ENCODE measurements around the gene MATN1. TPM values are rescaled to one million over a fixed set of nuclear protein-coding genes. Genes with fewer than 3 reads are reported as not detected.

The MATN1 gene
- total RNA-seq, 1 donor from 2014 or later: 0.70 TPM

DNA sequence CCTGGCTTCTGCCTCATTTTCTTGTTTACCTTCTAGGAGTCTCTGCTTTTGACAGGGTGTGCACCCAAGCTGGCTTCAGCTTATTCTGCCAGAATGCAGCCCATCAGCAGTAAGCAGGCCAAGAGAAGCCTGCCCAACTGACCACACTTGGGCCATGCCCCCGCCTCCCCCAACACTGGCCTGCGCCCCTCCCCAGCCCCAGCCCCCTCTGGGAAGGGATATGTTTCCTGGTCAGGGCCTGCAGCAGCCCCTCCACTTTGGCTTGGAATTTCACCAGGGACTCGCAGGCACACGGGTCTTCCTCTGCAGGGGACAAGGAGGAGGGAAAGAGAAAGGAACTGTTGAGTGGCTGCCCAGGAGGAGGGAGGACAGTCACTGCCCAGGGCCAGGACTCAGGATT is 9.4 kb downstream of the MATN1 start:
- Mint-ChIP-seq H3K27ac (no peak overlapping the region), H3K27me3 (ENCODE audit: insufficient read depth) (peaks cover 7% of the 10 kb centered on the region), H3K4me1 (ENCODE audit: low read depth) (peaks cover 15% of the 10 kb centered on the region), H3K4me3 (no peak overlapping the region), H3K9me3 (peaks cover 11% of the 10 kb centered on the region), H3K36me3 (ENCODE audit: low read depth) (no peaks in the 10 kb centered on the region)
- no peak for DNase-seq (ENCODE audit: low spot score)
- intact Hi-C loops (cut with micrococcal nuclease): loop anchor here (10.0 kb wide), 1 partner anchor 1009 kb away; no protein-coding TSS in a partner anchor

DNA sequence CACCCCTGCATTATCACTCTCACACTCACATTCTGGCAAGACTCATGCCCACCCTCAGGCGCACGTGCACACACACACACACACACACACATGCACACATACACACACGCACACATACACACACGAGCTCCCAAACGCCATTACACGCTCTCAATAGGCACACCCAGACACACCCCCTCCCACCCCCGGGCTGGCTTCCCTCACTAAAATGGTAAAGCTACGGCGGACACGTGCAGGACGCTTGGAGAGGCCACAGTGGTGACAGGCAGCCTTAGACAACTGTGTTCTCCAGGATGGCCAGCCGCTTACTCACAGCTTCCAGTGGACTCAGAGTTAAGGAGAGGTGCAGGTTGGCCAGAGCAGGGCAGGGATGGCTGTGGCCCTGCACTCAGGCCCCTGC is 10.1 kb downstream of the MATN1 start:
- Mint-ChIP-seq H3K27me3 (ENCODE audit: insufficient read depth) (peaks cover 6% of the 10 kb centered on the region), H3K36me3 (ENCODE audit: low read depth) (no peaks in the 10 kb centered on the region), H3K4me3 (no peak overlapping the region), H3K4me1 (ENCODE audit: low read depth) (peaks cover 15% of the 10 kb centered on the region), H3K9me3 (peaks cover 11% of the 10 kb centered on the region), H3K27ac (no peak overlapping the region)
- no peak for DNase-seq (ENCODE audit: low spot score)
- intact Hi-C loops (cut with micrococcal nuclease): loop anchor here (10.0 kb wide), 1 partner anchor 1009 kb away; no protein-coding TSS in a partner anchor

DNA sequence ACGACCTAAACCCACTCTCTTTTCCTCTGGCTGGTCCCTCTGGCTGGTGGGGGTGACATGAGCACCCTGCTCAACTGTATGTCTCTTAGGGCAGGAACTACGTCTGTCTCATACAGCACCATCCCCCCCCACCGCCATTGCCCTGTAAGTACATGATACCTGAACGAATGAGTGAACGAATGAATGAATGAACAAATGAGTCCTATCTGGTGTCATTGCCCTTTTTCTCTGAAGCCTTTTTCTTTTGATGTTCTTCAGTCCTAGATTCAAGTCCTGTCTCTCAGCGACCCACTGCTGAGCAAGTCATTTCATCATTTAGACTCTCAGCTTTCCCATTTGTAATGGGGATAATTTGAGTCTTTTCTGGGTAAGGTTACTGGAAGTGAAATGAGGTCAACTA is 10.8 kb downstream of the MATN1 start:
- H3K4me1 Mint-ChIP-seq (ENCODE audit: low read depth): peaks cover 10% of the 10 kb centered on the region
- peaks cover 11% of the 10 kb centered on the region for H3K9me3 Mint-ChIP-seq
- peaks cover 8% of the 10 kb centered on the region for H3K27me3 Mint-ChIP-seq (ENCODE audit: insufficient read depth)
- intact Hi-C loops (cut with micrococcal nuclease): loop anchor here (10.0 kb wide), 1 partner anchor 1008 kb away; no protein-coding TSS in a partner anchor
- no peak overlapping the region for H3K27ac Mint-ChIP-seq
- H3K36me3 Mint-ChIP-seq (ENCODE audit: low read depth): no peaks in the 10 kb centered on the region
- DNase-seq (ENCODE audit: low spot score): no peak
- H3K4me3 Mint-ChIP-seq: no peak overlapping the region

DNA sequence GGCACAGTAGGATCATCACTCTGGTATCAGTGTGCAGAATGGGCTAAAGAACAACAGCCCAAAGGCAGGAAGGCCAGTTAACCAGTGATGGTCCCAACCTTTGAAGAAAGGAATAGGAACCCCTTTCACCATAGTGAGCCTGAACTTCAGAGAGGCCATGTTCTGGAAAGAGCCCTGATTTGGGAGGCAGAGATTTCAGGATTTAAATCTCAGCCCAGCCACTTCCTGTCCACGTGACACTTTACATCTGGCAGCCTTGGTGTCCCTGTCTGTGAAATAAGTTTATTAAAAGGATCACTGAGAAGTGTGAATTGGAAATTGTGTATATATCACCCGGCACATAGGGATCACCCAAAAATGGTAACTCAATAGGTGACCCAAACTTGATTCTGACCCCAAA is 13.0 kb downstream of the MATN1 start:
- peaks cover 1% of the 10 kb centered on the region for H3K9me3 Mint-ChIP-seq
- intact Hi-C loops (cut with micrococcal nuclease): loop anchor here (10.0 kb wide), 1 partner anchor 1006 kb away; no protein-coding TSS in a partner anchor
- H3K4me3 Mint-ChIP-seq: no peak overlapping the region
- H3K4me1 Mint-ChIP-seq (ENCODE audit: low read depth): no peaks in the 10 kb centered on the region
- H3K36me3 Mint-ChIP-seq (ENCODE audit: low read depth): no peaks in the 10 kb centered on the region
- peaks cover 8% of the 10 kb centered on the region for H3K27me3 Mint-ChIP-seq (ENCODE audit: insufficient read depth)
- no peak overlapping the region for H3K27ac Mint-ChIP-seq
- no peak for DNase-seq (ENCODE audit: low spot score)

DNA sequence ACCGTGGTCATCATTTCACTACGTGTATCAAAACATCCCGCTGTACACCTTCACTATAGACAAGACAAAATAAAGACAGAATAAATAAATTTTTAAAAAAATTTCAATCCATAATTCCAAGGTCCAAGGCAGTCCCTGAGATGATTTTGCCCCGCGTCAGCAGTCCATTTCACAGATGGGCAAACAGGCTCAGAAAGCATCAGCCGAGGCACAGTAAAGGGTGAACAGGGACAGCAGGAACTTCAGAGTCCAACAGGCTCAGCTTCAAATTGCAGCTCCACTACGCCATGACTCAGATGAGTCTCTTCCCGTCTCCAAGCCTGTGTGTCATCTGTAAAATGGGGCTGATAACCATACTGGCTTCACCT is 15.0 kb downstream of the MATN1 start:
- H3K9me3 Mint-ChIP-seq: no peaks in the 10 kb centered on the region
- H3K27ac Mint-ChIP-seq: no peak overlapping the region
- H3K27me3 Mint-ChIP-seq (ENCODE audit: insufficient read depth): peaks cover 7% of the 10 kb centered on the region
- H3K36me3 Mint-ChIP-seq (ENCODE audit: low read depth): no peaks in the 10 kb centered on the region
- H3K4me1 Mint-ChIP-seq (ENCODE audit: low read depth): no peaks in the 10 kb centered on the region
- H3K4me3 Mint-ChIP-seq: no peak overlapping the region
- DNase-seq (ENCODE audit: low spot score): no peak
- intact Hi-C loops (cut with micrococcal nuclease): loop anchor here (1.0 kb wide), 1 partner anchor 1472 kb away; the partner anchor contains the start of gene PTPRU

DNA sequence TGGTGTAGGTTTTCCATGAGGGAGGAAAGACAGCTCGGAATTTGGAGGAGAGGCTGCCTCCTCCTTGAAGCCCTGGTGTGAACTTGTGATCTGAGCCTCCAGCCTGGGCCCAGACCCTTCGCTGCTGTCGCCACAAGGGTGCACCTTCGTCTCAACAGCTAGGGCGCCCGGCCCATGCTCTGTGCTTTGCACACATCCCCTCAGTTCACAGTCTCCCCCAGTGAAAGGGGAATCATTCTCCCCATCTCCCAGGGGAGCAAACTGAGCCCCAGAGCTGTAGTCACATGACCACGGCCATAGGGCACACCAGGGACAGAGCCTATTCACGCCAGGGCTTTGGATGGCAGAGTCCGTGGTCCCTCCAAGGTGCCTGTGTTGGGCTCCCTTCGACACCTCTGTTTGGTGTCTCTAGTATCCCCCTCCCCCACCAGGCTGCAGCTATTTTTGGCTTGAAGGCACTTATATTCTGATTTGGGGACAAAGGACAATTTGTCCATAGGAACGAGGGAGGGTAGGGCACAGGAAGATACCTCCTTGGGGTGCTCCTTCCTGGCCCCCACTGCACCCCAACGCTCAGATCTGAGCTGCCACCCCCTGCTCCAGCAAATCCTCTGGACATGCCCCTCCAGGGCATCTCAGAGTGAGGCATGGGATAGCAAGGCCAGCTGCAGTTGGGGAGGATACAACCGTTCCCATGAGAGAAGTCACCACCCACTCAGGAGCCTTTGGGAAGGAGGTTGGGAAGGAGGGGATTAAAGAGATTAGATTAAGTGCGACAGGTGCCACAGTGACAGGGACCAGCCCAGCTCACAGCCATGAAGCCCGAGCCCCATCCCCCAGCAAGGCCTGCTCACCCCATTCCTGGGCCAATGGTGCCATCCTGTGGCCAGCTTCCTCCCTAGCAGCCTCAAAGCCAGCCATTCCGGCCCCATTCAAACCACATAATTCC is 15.7 kb downstream of the MATN1 start:
- peak; percentile 32 for DNase-seq (ENCODE audit: low spot score)
- no peaks in the 10 kb centered on the region for H3K9me3 Mint-ChIP-seq
- H3K4me1 Mint-ChIP-seq (ENCODE audit: low read depth): no peaks in the 10 kb centered on the region
- no peaks in the 10 kb centered on the region for H3K36me3 Mint-ChIP-seq (ENCODE audit: low read depth)
- no peak overlapping the region for H3K27ac Mint-ChIP-seq
- intact Hi-C loops (cut with micrococcal nuclease): loop anchor here (1.0 kb wide), 1 partner anchor 1471 kb away; the partner anchor contains the start of gene PTPRU
- H3K27me3 Mint-ChIP-seq (ENCODE audit: insufficient read depth): peaks cover 7% of the 10 kb centered on the region
- no peak overlapping the region for H3K4me3 Mint-ChIP-seq

DNA sequence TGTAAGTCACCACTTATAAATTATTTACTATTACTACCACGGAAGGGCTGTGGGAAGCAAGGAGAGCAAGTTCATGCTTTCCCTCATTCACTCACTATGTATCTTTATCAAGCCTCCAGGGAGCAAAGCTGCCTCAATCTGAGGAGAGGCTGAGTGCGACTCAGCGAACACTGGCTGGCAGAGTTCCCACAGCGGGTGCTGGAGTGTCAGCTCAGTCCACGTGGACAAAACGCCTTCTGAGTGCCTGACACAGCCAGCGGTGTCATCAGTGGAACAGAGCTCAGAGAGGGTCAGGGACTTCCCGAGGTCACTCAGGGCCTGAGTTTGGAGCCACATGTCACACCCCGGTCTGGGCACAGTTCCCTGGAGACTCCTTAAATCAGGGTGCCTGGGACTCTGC is 16.9 kb downstream of the MATN1 start:
- no peak for DNase-seq (ENCODE audit: low spot score)
- Mint-ChIP-seq H3K4me3 (no peak overlapping the region), H3K4me1 (ENCODE audit: low read depth) (no peaks in the 10 kb centered on the region), H3K36me3 (ENCODE audit: low read depth) (no peaks in the 10 kb centered on the region), H3K27me3 (ENCODE audit: insufficient read depth) (peaks cover 7% of the 10 kb centered on the region), H3K27ac (no peak overlapping the region), H3K9me3 (no peaks in the 10 kb centered on the region)
- intact Hi-C loops (cut with micrococcal nuclease): no loop called here

DNA sequence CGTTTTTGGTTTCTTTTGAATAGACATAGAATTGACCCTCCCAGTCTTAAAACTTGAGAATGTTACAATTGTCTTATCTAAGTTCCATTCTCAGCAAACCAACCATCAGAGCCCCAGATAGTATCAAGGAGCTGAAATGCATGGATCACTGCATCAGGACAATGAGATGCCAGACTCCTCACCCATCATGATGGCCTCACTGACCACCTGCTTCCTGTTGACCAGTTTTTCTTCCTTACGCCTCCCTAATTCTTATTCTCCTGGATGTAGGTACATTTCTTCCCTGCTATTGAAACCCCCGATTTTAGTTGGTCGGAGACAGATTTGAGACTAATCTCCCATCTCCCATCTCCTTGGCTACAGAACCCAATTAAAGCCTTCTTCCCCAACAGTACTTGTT is 17.7 kb downstream of the MATN1 start:
- no peak for DNase-seq (ENCODE audit: low spot score)
- intact Hi-C loops (cut with micrococcal nuclease): no loop called here
- Mint-ChIP-seq H3K27ac (no peak overlapping the region), H3K4me3 (no peak overlapping the region), H3K36me3 (ENCODE audit: low read depth) (no peaks in the 10 kb centered on the region), H3K9me3 (no peaks in the 10 kb centered on the region), H3K4me1 (ENCODE audit: low read depth) (no peaks in the 10 kb centered on the region), H3K27me3 (ENCODE audit: insufficient read depth) (peaks cover 7% of the 10 kb centered on the region)

DNA sequence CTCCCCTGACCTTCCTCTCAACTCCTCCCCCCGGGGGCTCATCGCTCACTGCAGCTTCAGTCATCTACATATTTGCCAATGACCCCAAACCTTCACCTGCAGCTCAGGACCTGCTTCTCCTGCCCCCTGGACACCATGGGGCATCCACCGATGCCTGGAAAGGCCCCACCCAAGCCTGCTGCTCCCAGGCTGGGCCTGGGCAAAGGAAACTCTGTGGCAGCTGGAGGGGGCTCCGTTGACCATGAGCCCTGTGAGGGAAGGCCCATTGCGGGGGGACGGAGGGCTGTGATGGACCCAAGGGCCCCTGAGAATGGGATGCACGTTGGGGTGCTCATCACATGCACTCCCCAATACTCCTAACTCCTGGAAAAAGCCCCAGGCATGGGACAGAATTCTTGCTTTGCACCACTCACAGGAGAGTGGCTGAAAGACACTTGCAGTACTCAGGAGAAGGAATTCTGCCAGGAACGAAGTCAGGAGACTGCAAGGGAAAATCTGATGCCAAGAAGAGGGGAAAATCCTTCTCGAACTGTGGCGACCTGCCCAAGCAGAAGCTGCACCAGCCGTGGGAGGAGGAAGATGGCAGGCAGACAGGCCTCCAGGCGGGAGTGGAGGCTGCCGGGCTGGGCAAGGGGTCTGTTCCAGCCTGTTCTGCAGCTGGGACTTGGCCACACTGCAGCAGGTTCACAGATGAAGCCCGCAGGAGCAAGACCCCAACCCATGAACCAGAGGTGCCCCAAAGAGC is 18.4 kb downstream of the MATN1 start:
- Mint-ChIP-seq H3K4me3 (no peak overlapping the region), H3K36me3 (ENCODE audit: low read depth) (no peaks in the 10 kb centered on the region), H3K4me1 (ENCODE audit: low read depth) (no peaks in the 10 kb centered on the region), H3K27ac (no peak overlapping the region), H3K27me3 (ENCODE audit: insufficient read depth) (peaks cover 7% of the 10 kb centered on the region), H3K9me3 (no peaks in the 10 kb centered on the region)
- intact Hi-C loops (cut with micrococcal nuclease): no loop called here
- no peak for DNase-seq (ENCODE audit: low spot score)

DNA sequence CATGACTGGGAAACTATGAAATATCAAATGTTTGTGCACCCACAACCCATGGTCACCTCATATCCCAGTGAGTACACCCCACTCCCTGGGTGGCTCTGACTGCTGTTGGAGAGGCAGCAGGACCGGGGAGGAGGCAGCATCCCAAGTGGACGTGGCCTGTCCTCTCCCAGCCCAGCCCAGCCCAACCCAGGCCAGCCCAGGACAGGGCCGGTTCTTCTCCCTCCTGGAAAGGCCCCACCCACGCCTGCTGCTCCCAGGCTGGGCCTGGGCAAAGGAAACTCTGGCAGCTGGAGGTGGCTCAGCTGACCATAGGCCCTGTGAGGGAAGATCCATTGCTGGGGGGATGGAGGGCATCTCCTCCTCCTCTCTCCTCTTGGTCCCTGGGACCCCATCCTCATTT is 19.1 kb downstream of the MATN1 start:
- H3K4me1 Mint-ChIP-seq (ENCODE audit: low read depth): no peaks in the 10 kb centered on the region
- H3K36me3 Mint-ChIP-seq (ENCODE audit: low read depth): no peaks in the 10 kb centered on the region
- intact Hi-C loops (cut with micrococcal nuclease): no loop called here
- H3K9me3 Mint-ChIP-seq: no peaks in the 10 kb centered on the region
- H3K27me3 Mint-ChIP-seq (ENCODE audit: insufficient read depth): peaks cover 2% of the 10 kb centered on the region
- no peak overlapping the region for H3K4me3 Mint-ChIP-seq
- H3K27ac Mint-ChIP-seq: no peak overlapping the region
- DNase-seq (ENCODE audit: low spot score): no peak

DNA sequence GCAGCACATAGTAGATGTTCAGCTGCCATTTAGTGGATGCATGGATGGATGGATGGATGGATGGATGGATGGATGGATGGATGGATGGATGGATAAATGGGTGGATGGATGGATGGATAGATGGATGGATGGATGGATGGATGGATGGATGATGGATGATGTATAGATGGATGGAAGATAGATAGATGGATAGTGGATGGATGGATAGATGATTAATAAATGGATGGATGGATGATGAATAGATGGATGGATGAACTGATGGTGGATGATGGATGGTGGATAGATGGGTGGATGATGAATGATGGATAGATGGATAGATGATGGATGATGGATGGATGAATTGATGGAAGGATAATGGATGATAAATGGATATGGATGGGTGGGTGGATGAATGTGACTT is 20.6 kb downstream of the MATN1 start:
- H3K27ac Mint-ChIP-seq: no peak overlapping the region
- intact Hi-C loops (cut with micrococcal nuclease): no loop called here
- no peak overlapping the region for H3K4me3 Mint-ChIP-seq
- no peaks in the 10 kb centered on the region for H3K27me3 Mint-ChIP-seq (ENCODE audit: insufficient read depth)
- no peaks in the 10 kb centered on the region for H3K4me1 Mint-ChIP-seq (ENCODE audit: low read depth)
- H3K36me3 Mint-ChIP-seq (ENCODE audit: low read depth): no peaks in the 10 kb centered on the region
- DNase-seq (ENCODE audit: low spot score): no peak
- no peaks in the 10 kb centered on the region for H3K9me3 Mint-ChIP-seq

DNA sequence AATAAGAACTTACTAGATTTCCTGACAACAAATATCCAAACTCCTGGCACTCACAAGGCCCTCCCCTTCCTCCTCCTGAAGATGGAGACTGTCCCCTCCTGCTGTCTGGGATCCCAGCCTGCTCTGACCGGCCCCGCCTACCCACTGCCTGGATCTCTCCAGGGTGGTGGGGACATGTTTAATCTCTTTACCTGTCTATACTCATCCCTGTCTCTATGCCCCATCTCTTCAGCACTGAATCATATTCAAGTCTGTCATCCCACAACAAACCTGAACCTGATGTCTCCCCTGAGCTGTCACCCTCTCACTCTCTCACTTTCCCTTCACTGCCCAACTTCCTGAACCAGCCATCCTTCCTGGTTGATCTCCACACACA is 22.1 kb downstream of the MATN1 start:
- intact Hi-C loops (cut with micrococcal nuclease): no loop called here
- H3K9me3 Mint-ChIP-seq: no peaks in the 10 kb centered on the region
- H3K4me1 Mint-ChIP-seq (ENCODE audit: low read depth): no peaks in the 10 kb centered on the region
- H3K4me3 Mint-ChIP-seq: no peak overlapping the region
- no peak overlapping the region for H3K27ac Mint-ChIP-seq
- peaks cover under 1% of the 10 kb centered on the region for H3K27me3 Mint-ChIP-seq (ENCODE audit: insufficient read depth)
- no peak for DNase-seq (ENCODE audit: low spot score)
- no peaks in the 10 kb centered on the region for H3K36me3 Mint-ChIP-seq (ENCODE audit: low read depth)
